H1 (cell line): Measurements from ENCODE around the gene JAKMIP3. TPM values are rescaled to one million over a fixed set of nuclear protein-coding genes. Genes with fewer than 3 reads are reported as not detected.

ENCODE experiments used
- CTCF ChIA-PET: fragments of 300-600 bp; sonication (Branson Sonifier 250); formaldehyde crosslinking; loops from one replicate; lab custom pipeline; 2021; ENCODE audit not compliant: partially characterized antibody; lab: Charles Lee
- POLR2A ChIA-PET: fragments of 300-600 bp; sonication (Branson Sonifier 250); formaldehyde crosslinking; loops from one replicate; lab custom pipeline; 2021; ENCODE audit warnings: inconsistent platforms; ENCODE audit not compliant: partially characterized antibody; lab: Charles Lee
- DNase-seq, 2 experiments: peaks; one replicate each; pipeline versions ENCODE4 v3.0.0 to v3.0.0-alpha.2; 2010 to 2022; ENCODE audit warnings: low spot score in 2 of 2, low read depth in 1 of 2, mixed read lengths in 1 of 2
- FAIRE-seq: peaks from 2 replicates; lab custom pipeline; 2011; peaks lifted over from hg19 to GRCh38; lab: Jason Lieb, UNC
- H2AFZ ChIP-seq: 2 replicates; pipeline ENCODE4 v1.8.1; 2012; ENCODE audit warnings: low read length, inconsistent platforms
- H2AK5ac ChIP-seq: 2 replicates; pipeline ENCODE4 v1.6.1; 2013; ENCODE audit warnings: low read depth, low read length
- H2BK120ac ChIP-seq: replicated peaks from 2 replicates; pipeline ENCODE3; 2013; ENCODE audit warnings: low read depth, low read length, inconsistent platforms
- H2BK12ac ChIP-seq: 2 replicates; pipeline ENCODE4 v1.6.1; 2013; ENCODE audit warnings: low read depth, low read length
- H2BK15ac ChIP-seq: 2 replicates; pipeline ENCODE4 v1.6.1; 2013; ENCODE audit warnings: low read length
- H2BK20ac ChIP-seq: 2 replicates; pipeline ENCODE4 v1.6.1; 2013; ENCODE audit warnings: low read length
- H2BK5ac ChIP-seq: 2 replicates; pipeline ENCODE4 v1.6.1; 2013; ENCODE audit warnings: low read depth, low read length
- H3K14ac ChIP-seq: 2 replicates; pipeline ENCODE4 v1.6.1; 2013; ENCODE audit warnings: inconsistent platforms; ENCODE audit not compliant: insufficient read length
- H3K18ac ChIP-seq: 2 replicates; pipeline ENCODE4 v1.6.1; 2013; ENCODE audit warnings: low read length; ENCODE audit errors: extremely low read depth
- H3K23ac ChIP-seq: 2 replicates; pipeline ENCODE4 v1.6.1; 2013; ENCODE audit warnings: inconsistent platforms; ENCODE audit not compliant: insufficient read length
- H3K23me2 ChIP-seq: 2 replicates; pipeline ENCODE4 v1.6.1; 2013; ENCODE audit warnings: low read depth, low read length
- H3K27ac ChIP-seq: 2 replicates; pipeline ENCODE4 v1.6.1; 2011; ENCODE audit warnings: low read depth, low read length, inconsistent platforms
- H3K27me3 ChIP-seq, 4 experiments: replicated peaks in 1 of 4; 1 replicate in 1 of 4; 2 replicates in 3 of 4; pipeline versions ENCODE4 v1.6.1 to v1.8.1; 2011 to 2013; ENCODE audit warnings: low read length in 3 of 4, mild to moderate bottlenecking in 3 of 4, inconsistent platforms in 2 of 4, mixed read lengths in 2 of 4, moderate library complexity in 1 of 4; ENCODE audit not compliant: control insufficient read depth in 3 of 4, insufficient read depth in 3 of 4; ENCODE audit errors: extremely low read depth in 1 of 4
- H3K36me3 ChIP-seq, 4 experiments: 2 replicates each; pipeline versions ENCODE4 v1.6.1 to v1.8.1; 2011 to 2013; ENCODE audit warnings: mild to moderate bottlenecking in 4 of 4, low read length in 3 of 4, moderate library complexity in 2 of 4, control low read depth in 1 of 4, inconsistent platforms in 1 of 4; ENCODE audit not compliant: insufficient read depth in 4 of 4, control insufficient read depth in 2 of 4
- H3K4ac ChIP-seq: replicated peaks from 2 replicates; pipeline ENCODE3; 2013; ENCODE audit warnings: low read length, low read depth, mixed read lengths, inconsistent platforms; ENCODE audit not compliant: insufficient read length
- H3K4me1 ChIP-seq, 4 experiments: replicated peaks in 1 of 4; 1 replicate in 1 of 4; 2 replicates in 3 of 4; pipeline versions ENCODE4 v1.6.1 to v1.8.1; 2011 to 2013; ENCODE audit warnings: low read length in 3 of 4, inconsistent platforms in 2 of 4, mixed read lengths in 1 of 4; ENCODE audit not compliant: insufficient read depth in 4 of 4, control insufficient read depth in 3 of 4
- H3K4me2 ChIP-seq, 2 experiments: 2 replicates each; pipeline versions ENCODE4 v1.6.1 to v1.8.1; 2011 to 2013; ENCODE audit warnings: low read depth in 2 of 2, low read length in 2 of 2, control low read depth in 1 of 2, inconsistent platforms in 1 of 2, mild to moderate bottlenecking in 1 of 2; ENCODE audit not compliant: insufficient read depth in 1 of 2
- H3K4me3 ChIP-seq, 4 experiments: fragments of 200-600, 300-600 bp in 1 of 4; sonication (generic), shearing (Covaris generic), sonication (Bioruptor Twin) in 1 of 4; 2 replicates each; pipeline versions ENCODE4 v1.5.1 to v1.8.1; 2011 to 2016; ENCODE audit warnings: low read length in 4 of 4, low read depth in 3 of 4, control low read depth in 2 of 4, inconsistent platforms in 2 of 4, mild to moderate bottlenecking in 2 of 4, mixed read lengths in 1 of 4, moderate library complexity in 1 of 4; ENCODE audit not compliant: insufficient read depth in 2 of 4; ENCODE audit errors: extremely low read depth in 1 of 4
- H3K56ac ChIP-seq: replicated peaks from 2 replicates; pipeline ENCODE3; 2013; ENCODE audit warnings: low read depth, mild to moderate bottlenecking, mixed read lengths, low read length, inconsistent platforms; ENCODE audit not compliant: insufficient read length
- H3K79me1 ChIP-seq: 2 replicates; pipeline ENCODE4 v1.6.1; 2013; ENCODE audit warnings: low read depth, low read length, control low read depth
- H3K79me2 ChIP-seq, 2 experiments: 2 replicates each; pipeline versions ENCODE4 v1.6.1 to v1.8.1; 2012 to 2013; ENCODE audit warnings: low read length in 2 of 2, mild to moderate bottlenecking in 2 of 2, inconsistent platforms in 1 of 2; ENCODE audit not compliant: insufficient read depth in 2 of 2, control insufficient read depth in 1 of 2
- H3K9ac ChIP-seq, 4 experiments: replicated peaks in 1 of 4; 1 replicate in 1 of 4; 2 replicates in 3 of 4; pipeline versions ENCODE4 v1.6.1 to v1.8.1; 2011 to 2013; ENCODE audit warnings: low read depth in 3 of 4, low read length in 3 of 4, control low read depth in 2 of 4, mild to moderate bottlenecking in 2 of 4, moderate library complexity in 2 of 4, inconsistent platforms in 1 of 4; ENCODE audit errors: extremely low read depth in 1 of 4
- H3K9me3 ChIP-seq, 2 experiments: 2 replicates each; pipeline versions ENCODE4 v1.6.1 to v1.8.1; 2012 to 2013; ENCODE audit warnings: mild to moderate bottlenecking in 2 of 2, moderate library complexity in 2 of 2, control low read depth in 1 of 2, inconsistent platforms in 1 of 2, low read depth in 1 of 2, low read length in 1 of 2, mixed read lengths in 1 of 2; ENCODE audit not compliant: insufficient read depth in 2 of 2
- H4K20me1 ChIP-seq, 2 experiments: replicated peaks in 1 of 2; 2 replicates each; pipeline versions ENCODE3 to v1.8.1; 2011 to 2013; ENCODE audit warnings: inconsistent platforms in 2 of 2, low read length in 2 of 2, mild to moderate bottlenecking in 1 of 2; ENCODE audit not compliant: insufficient read depth in 2 of 2, control insufficient read depth in 1 of 2
- H4K5ac ChIP-seq: 2 replicates; pipeline ENCODE4 v1.6.1; 2013; ENCODE audit warnings: low read length, low read depth, mixed read lengths, inconsistent platforms; ENCODE audit not compliant: insufficient read length
- H4K8ac ChIP-seq: 2 replicates; pipeline ENCODE4 v1.8.0; 2013; ENCODE audit warnings: mild to moderate bottlenecking, moderate library complexity, low read length, inconsistent platforms; ENCODE audit not compliant: insufficient read depth; ENCODE audit errors: extremely low read depth
- H4K91ac ChIP-seq: replicated peaks from 2 replicates; pipeline ENCODE3; 2013; ENCODE audit warnings: low read length, mixed read lengths, inconsistent platforms; ENCODE audit not compliant: insufficient read length
- CBX8 ChIP-seq: fragments of 300-800, 300-1000 bp; sonication (generic); IDR thresholded peaks from 2 replicates; pipeline ENCODE4 v1.7.1; 2016; ENCODE audit warnings: low read depth, low read length, borderline replicate concordance
- CHD2 ChIP-seq: IDR thresholded peaks from 2 replicates; pipeline ENCODE4 v1.6.1; 2012; ENCODE audit warnings: low read length, improper control_type of control experiment
- FOSL1 ChIP-seq: IDR thresholded peaks from 2 replicates; pipeline ENCODE4 v1.6.1; 2011; ENCODE audit warnings: mild to moderate bottlenecking, low read depth, low read length, moderate library complexity; ENCODE audit not compliant: insufficient read depth
- GTF2F1 ChIP-seq: IDR thresholded peaks from 2 replicates; pipeline ENCODE4 v1.6.1; 2012; ENCODE audit warnings: low read depth, low read length, improper control_type of control experiment, borderline replicate concordance
- MAX ChIP-seq: IDR thresholded peaks from 2 replicates; pipeline ENCODE4 v1.6.1; 2012; ENCODE audit warnings: inconsistent platforms
- PHF8 ChIP-seq: fragments of 200-600 bp; sonication (generic); conservative IDR thresholded peaks from 2 replicates; pipeline ENCODE4 v1.7.1; 2012; ENCODE audit warnings: low read depth, mild to moderate bottlenecking, inconsistent platforms, low read length, moderate library complexity
- RNF2 ChIP-seq: fragments of 200-900, 300-1000 bp; sonication (generic); IDR thresholded peaks from 2 replicates; pipeline ENCODE4 v1.7.1; 2016; ENCODE audit warnings: borderline replicate concordance, low read depth, mild to moderate bottlenecking, antibody characterized with exemption, low read length; ENCODE audit not compliant: poor library complexity, severe bottlenecking; ENCODE audit errors: missing control alignments
- TCF12 ChIP-seq: IDR thresholded peaks from 2 replicates; pipeline ENCODE4 v1.6.1; 2011; ENCODE audit warnings: low read depth, mild to moderate bottlenecking, low read length
- WGBS, 2 experiments: shearing (Covaris generic) in 1 of 2; methylation state at CpG; one replicate each; pipeline versions ENCODE4 v1.1.6 to v1.1.7; 2013 to 2015; ENCODE audit warnings: low lambda C conversion rate in 2 of 2, mixed read lengths in 2 of 2, inconsistent platforms in 1 of 2, low coverage in 1 of 2, missing lambda C conversion rate in 1 of 2; ENCODE audit not compliant: insufficient replicate concordance in 2 of 2, insufficient coverage in 1 of 2, insufficient read length in 1 of 2; ENCODE audit errors: extremely low coverage in 1 of 2, missing lambda C conversion rate in 1 of 2; 5-methylcytosine and 5-hydroxymethylcytosine counted together
- polyA plus RNA-seq, 7 experiments: library from polyadenylated mRNA; depleted of rRNA in 3 of 7; stranded (reverse) in 5 of 7; unstranded in 2 of 7; fragments of >200 nt in 5 of 7; fragments of 200-250 nt in 2 of 7; gene quantifications; 1 replicate in 5 of 7; 2 replicates in 1 of 7; 4 replicates in 1 of 7; pipeline versions ENCODE4 v1.2.1 to v1.2.3, GENCODE V29; 2011 to 2013; ENCODE audit warnings: missing spikeins in 2 of 7, mixed read lengths in 2 of 7
- total RNA-seq: library from RNA; stranded (reverse); fragmentation: NEBNext Ultra II Directional; extraction: Animal tissue kit (Norgen Biotek cat#: 25700); gene quantifications from 2 replicates; pipeline ENCODE4 v1.2.1, GENCODE V29; 2021

Gene JAKMIP3
- total and polyA plus RNA-seq, 2 of the 8 experiments (the other 6 are each of a cell fraction or from before 2014, with no cell fraction given) = 0.83 to 0.91 TPM

DNA sequence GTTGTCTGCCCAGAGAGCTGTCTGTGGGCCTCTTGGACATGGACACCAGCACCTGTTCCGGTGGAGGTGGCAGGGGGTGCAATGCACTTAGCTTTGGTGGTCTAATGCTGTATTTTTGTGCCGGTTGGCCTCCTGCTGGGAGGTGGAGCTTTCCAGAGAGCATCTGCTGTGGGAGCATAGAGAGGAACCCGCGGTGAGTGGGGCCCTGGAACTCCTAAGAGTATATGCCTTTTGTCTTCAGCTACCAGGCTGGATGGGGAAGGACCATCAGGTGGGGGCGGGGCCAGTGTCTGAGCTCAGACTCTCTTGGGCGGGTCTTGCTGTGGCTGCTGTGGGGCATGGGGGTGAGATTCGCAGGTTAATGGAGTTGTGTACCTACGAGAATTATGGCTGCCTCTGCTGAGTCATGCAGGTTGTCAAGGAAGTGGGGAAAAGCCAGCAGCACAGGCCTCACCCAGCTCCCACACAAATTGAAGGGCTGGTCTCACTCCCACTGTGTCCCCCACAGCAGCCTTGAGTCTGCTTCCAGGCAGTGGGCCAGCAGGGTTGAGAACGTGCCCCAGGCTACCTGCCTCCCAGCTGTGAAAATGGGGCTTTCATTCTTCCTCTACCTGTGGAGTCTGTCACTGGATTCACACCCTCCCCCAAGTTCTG lies 29.0 kb downstream of the JAKMIP3 start:
- Histone ChIP-seq H3K36me3 (no peaks in the 10 kb centered on the region), H3K18ac (no peak overlapping the region), H2AK5ac (no peak overlapping the region), H2BK15ac (no peak overlapping the region), H4K5ac (no peak overlapping the region), H3K14ac (no peak overlapping the region), H3K9me3 (peaks cover 9 to 13% of the 10 kb centered on the region in 2 experiments; a peak in 2 of 4 replicates), H3K4ac (no peak overlapping the region), H3K4me3 (no peak overlapping the region), H2BK5ac (no peak overlapping the region), H2BK20ac (no peak overlapping the region), H2BK12ac (no peak overlapping the region), H4K20me1 (no peaks in the 10 kb centered on the region), H3K23me2 (no peaks in the 10 kb centered on the region), H2AFZ (no peak overlapping the region), H4K8ac (no peak overlapping the region), H3K23ac (no peak overlapping the region), H3K4me2 (no peak overlapping the region), H3K79me1 (no peaks in the 10 kb centered on the region; the same call in 1 of the 2 replicates), H3K9ac (no peak overlapping the region), H3K27ac (no peak overlapping the region), H2BK120ac (no peak overlapping the region), H3K4me1 (no peaks in the 10 kb centered on the region; a peak in 1 of 7 replicates), H4K91ac (no peak overlapping the region), H3K27me3 (no peaks in the 10 kb centered on the region), H3K79me2 (no peaks in the 10 kb centered on the region), H3K56ac (no peak overlapping the region)
- ChIA-PET POLR2A (no interaction called here), CTCF (interaction anchor here (0.8 to 0.9 kb wide), 2 partner anchors 10 to 152 kb away, joined by 3 read pairs; no protein-coding TSS in a partner anchor)
- no peak for TF ChIP-seq PHF8
- TF ChIP-seq FOSL1 = no peak
- TF ChIP-seq TCF12 = no peak
- no peak for TF ChIP-seq RNF2
- TF ChIP-seq GTF2F1 = no peak
- TF ChIP-seq CHD2 = no peak
- TF ChIP-seq MAX = no peak
- no peak for TF ChIP-seq CBX8
- FAIRE-seq = no peak
- 92% methylated on average over 7 of the region's 9 CpGs; no CpG with 5 or more reads in 1 of the 2 experiments for WGBS, 2 experiments
- no peak for DNase-seq
